ENCODE results near the gene RTP1.
"Not testable (repeated sequence)": the region's sequence is repeated elsewhere in the genome, so short reads cannot be mapped to it uniquely, and the experiment has no call there.

Gene RTP1

DNA sequence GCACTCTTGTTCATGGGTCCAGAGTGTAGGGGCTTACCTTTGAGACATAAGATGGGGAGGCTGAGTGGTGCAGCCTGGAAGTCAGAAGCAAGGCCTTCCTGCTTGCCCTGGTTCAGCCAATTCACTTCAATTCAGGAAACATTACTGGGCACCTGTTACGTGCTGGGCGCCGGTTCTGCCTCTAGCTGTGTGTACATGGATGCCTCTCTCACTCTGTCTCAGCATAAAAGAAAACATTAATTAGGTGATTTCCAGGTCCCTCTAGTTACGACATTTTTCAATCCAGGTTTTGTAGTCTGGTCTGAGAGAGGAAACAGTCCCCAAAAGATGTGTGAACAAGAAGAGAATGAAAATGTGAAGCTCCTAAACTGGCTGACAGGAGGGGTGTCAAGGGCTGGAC is 1.2 kb downstream of the RTP1 start:
- DNase-seq (ENCODE audit: low read depth in 2 of 2): no peak

DNA sequence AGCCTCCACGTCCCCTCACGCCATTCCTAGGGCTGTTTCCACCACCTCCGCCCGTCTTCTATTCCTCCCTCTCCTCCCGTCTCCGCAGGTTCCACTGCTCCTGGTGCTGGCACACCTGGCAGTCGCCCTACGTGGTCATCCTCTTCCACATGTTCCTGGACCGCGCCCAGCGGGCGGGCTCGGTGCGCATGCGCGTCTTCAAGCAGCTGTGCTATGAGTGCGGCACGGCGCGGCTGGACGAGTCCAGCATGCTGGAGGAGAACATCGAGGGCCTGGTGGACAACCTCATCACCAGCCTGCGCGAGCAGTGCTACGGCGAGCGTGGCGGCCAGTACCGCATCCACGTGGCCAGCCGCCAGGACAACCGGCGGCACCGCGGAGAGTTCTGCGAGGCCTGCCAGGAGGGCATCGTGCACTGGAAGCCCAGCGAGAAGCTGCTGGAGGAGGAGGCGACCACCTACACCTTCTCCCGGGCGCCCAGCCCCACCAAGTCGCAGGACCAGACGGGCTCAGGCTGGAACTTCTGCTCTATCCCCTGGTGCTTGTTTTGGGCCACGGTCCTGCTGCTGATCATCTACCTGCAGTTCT is 2.3 kb downstream of the RTP1 start:
- not testable (repeated sequence) for DNase-seq (ENCODE audit: low read depth in 2 of 2)

DNA sequence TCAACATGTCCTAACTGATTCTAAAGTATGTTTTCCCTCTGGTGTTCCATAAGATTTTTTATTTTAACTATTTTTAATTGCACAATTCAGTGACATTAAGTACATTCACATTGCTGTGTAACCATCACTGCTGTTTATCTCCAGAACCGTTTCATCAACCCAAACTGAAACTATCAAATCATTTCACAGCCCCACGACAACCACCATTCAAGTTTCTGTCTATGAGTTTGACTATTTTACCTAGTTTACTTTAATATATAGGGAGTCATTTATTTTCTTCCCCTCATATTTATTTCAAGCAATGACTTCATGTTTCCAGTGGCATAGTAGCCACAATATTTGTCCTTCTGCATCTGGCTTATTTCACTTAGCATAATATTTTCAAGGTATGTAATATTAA is 8.4 kb downstream of the RTP1 start:
- no peak for DNase-seq (ENCODE audit: low read depth in 2 of 2)

- DNase-seq (ENCODE audit: low read depth in 2 of 2): no peak
These were observed 9.8 kb downstream of the RTP1 start for GRCh38 chr3:187207062-187207461.

- no peak for DNase-seq (ENCODE audit: low read depth in 2 of 2)
These were observed 10.3 kb downstream of the RTP1 start for GRCh38 chr3:187207624-187208023.

GRCh38 chr3:187208159-187208558 is 10.9 kb downstream of the RTP1 start:
- DNase-seq (ENCODE audit: low read depth in 2 of 2): no peak

DNA sequence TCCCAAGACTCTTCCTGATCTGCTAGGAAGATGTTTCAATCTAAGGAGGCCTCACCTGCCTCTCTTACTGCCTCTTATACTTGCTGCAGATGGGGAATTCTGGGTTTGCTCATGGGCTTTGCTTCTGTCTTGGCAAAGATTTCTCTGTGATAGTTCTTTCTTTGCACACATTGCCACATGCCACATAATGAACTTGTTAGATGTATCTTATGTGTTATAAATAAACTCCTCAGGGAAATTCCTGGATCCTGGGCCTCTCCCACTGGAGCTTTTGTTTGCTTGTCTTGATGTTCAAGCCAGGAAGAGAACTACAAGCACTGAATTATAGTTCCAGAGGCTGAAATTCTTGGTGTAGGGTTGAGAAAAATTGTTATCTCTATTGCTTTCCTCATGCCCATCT is 12.2 kb downstream of the RTP1 start:
- DNase-seq (ENCODE audit: low read depth in 2 of 2): no peak

DNA sequence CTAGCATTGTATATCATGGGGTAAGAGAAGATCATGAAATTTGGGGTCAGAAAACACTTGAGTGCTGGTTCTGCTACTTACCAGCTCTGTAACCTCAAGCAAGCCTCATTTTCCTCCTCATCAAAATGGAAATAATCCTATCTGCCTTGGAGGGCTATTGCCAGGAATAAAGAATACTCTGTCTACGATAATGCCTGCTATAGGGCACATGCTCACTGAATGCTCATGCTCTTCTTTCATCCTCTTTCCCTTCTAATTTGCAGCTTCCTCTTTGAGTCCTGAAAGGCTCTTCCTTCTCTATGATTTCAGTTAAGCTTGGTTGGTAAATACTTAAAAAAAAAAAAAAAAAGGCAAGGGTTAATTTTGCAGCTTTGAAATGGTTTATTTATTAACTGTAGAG is 12.8 kb downstream of the RTP1 start:
- DNase-seq (ENCODE audit: low read depth in 2 of 2): no peak

DNA sequence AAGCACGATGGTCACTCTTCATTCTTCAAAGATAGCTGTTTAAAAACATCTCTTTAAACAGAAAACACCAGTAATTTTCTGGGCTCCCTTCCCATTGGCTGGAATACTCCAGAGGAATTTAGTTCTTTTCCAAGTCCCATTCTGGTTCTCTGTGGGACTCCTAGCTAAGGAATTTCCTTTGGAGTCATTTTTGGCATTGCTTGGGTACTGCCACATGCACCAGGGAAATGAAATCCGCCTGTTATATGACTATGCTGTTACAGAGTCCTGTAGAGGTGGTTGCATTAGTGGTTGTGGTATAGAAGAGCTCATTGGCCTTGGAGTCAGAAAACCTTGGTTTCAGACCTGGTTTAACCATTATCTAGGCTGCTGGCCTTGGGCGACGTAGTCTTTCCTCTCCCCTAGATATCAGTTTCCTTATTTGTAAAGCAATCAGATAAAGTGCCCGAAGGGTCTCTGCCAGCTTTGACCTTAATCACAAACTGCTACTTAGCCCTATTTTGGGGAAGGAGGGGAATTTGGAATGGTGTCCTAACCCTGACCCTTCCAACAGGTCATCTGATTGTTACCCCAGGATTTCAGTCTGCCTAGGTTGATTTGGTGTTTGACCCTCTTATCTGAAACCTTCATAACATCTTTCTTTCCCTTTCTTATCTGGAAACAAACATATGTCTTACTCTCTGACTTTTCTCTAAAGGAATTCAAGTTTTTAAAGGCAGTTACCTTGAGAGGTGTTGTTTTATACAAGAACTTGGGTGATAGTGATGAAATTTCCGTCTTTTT is 13.4 kb downstream of the RTP1 start:
- DNase-seq (ENCODE audit: low read depth in 2 of 2): no peak

DNA sequence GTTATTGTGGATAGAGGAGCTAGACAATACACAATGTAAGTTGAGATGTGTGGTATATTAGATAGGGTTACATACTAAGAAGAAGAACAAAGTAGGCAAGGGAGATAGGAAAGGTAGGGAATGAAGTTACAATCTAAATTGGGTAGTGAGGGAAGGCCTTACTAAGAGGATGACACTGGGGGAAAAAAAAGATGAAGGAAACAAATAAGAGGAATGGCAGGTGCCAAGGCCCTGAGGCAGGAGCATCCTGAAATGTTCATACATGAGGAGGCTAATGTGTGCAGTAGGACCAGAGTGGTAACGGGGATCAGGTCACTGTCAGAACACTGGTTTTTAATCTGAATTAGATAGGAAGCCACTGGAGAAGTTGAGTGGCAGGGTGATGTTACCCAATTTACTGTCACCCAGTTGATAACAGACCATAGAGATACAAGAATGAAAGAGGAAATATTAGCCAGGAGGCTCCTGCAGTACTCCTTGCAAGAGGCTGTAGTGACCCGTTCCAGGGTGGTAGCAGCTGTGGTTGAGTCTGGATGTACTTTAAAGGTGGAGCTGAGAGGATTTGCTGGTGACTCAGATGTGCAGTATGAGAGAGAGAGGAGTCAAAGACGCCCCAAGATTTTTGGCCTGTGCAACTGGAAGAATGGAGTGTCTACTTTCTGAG is 14.4 kb downstream of the RTP1 start:
- no peak for DNase-seq (ENCODE audit: low read depth in 2 of 2)

- no peak for DNase-seq (ENCODE audit: low read depth in 2 of 2)
These were observed 14.9 kb downstream of the RTP1 start for GRCh38 chr3:187212196-187212545.

DNA sequence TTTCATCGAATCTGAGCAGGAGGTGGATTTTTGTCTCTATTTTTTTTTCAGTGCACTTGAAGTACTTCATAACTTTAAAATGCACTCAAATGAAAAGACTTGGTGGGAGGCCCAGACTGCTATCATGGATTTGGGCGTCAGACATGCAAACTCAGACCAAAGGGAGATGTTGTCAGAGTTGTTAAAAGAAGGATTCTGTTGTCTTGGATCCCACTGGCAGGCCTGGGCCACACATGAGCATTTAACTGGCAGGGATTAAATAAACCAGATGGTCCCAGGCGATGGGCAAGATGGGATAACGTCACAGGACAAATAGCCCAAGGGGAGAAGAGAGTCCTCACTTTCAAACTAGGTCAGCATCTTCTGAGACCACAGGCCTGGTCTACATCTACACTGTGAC is 15.4 kb downstream of the RTP1 start:
- no peak for DNase-seq (ENCODE audit: low read depth in 2 of 2)

GRCh38 chr3:187213616-187214015 is 16.3 kb downstream of the RTP1 start:
- DNase-seq (ENCODE audit: low read depth in 2 of 2): no peak

DNA sequence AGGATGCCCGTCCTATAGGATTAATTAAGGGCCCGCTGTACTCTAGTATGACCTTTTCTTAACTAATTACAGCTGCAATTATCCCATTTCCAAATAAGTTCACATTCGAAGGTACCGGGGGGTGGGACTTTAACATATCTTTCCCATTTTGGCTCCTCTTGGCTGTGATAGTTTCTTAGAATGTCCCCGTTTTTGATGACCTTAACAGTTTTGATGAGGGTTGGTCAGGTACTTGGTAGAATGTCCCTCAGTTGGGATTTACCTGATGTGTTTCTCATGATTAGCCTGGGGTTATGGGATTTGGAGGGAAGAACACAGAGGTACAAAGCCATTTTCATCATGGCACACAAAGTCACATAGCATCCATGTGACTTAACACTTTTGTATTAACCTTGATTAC is 18.2 kb downstream of the RTP1 start:
- DNase-seq (ENCODE audit: low read depth in 2 of 2): no peak

DNA sequence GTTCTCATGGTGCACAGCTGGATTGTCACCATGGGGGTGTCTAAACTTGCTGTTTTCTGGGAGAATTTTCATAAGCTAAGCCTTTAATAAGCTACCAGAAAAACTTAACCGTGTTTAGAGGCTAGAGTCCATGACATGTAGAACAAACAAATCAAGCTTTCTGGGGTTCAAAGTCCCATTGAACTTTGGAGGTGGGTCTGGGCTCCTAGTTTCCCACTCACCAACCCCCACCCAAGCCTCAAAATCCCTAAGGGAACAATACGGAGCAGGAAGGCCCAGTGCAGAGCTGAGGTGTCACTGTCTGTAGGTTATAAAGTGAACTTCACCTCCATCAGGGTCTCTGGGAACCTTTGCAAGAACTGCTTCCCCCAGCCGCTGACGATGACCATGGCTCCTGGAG is 25.5 kb downstream of the RTP1 start:
- no peak for DNase-seq (ENCODE audit: low read depth in 2 of 2)

- no peak for DNase-seq (ENCODE audit: low read depth in 2 of 2)
These were observed 26.5 kb downstream of the RTP1 start for GRCh38 chr3:187223799-187224198.

DNA sequence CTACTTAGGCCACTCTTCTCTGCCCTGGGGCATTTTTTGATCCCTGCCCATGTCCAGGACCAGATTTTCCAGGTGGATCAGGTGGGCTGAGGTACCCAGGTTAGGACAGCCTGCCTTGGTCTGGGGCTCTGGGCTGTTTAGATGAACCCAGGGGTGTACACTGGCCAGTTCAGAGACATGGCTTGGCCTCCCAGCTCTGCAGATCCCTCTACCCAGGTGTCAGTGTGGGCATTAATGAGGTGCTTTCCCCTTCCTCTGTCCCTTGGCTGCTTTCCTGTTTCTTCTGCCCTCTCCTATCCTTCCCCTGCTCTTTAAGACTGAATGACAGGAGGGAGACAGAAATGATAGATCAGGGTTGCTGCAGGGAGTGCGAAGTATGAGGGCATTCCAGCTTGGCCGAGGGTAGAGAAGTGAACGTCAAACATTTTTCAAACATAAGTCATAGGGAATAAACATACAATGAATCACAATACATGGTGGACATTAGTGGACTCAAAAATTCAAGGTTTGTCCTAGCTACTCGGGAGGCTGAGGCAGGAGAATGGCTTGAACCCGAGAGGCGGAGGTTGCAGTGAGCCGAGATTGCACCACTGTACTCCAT is 30.5 kb downstream of the RTP1 start:
- DNase-seq (ENCODE audit: low read depth in 2 of 2): no peak

DNA sequence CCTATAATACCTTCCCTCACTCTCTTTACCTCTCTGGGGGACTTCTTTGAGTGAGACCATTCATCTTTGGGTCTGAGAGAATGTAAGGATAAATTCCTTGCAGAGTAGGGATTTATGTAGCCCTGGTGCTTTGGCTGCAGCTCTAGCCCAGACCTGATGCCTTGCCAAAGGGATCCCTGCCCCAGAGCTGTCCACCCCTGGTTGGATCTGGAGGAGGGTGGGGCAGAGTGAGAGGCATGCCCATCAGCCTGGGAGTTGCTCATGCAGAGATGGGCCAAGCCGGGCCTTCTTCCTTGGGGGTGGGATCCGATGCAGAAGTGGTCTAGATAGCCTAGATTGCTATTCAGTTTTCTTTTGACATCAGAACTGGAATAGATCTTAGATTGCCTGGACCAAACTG is 31.5 kb downstream of the RTP1 start:
- no peak for DNase-seq (ENCODE audit: low read depth in 2 of 2)

DNA sequence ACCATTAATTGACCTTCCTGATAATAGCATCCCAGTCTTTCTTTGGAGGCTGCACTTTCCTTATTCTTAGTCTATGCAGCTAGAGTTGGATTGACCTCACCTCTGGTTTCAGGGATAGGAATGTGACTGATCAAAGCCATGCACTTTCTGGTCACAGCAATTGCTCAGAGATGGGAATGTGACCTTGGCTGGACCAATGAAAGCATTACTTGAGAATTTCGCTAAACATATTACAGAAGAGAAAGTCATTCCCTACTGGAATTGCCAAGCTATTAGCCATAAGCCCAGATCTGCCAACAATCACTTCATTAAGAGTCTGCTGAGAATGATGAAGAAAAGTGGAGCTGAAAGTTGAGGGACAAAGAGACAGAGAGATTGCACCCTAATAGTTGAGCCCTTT is 32.7 kb downstream of the RTP1 start:
- no peak for DNase-seq (ENCODE audit: low read depth in 2 of 2)

GRCh38 chr3:187236962-187237361 is 39.7 kb downstream of the RTP1 start:
- no peak for DNase-seq (ENCODE audit: low read depth in 2 of 2)

GRCh38 chr3:187237741-187238140 is 40.5 kb downstream of the RTP1 start:
- no peak for DNase-seq (ENCODE audit: low read depth in 2 of 2)

DNA sequence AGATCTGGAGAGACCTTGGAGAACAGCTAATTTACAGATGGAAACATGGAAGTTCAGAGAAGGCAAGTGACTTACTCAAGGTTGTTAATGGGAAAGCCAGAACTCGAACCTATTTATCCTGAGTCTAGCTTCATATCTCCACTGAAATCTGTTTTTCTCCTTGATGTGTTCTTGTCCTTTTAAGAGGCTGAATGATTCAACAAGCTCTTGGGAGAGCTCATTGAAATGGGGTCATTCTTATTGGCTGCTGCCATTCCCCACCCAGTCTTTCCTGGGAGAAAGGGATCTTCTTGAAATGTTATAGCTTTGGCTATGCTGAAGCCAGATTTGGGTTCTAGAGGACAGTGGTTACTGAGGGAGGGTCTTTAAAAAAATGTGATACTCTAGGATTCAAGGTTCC is 41.0 kb downstream of the RTP1 start:
- no peak for DNase-seq (ENCODE audit: low read depth in 2 of 2)

DNA sequence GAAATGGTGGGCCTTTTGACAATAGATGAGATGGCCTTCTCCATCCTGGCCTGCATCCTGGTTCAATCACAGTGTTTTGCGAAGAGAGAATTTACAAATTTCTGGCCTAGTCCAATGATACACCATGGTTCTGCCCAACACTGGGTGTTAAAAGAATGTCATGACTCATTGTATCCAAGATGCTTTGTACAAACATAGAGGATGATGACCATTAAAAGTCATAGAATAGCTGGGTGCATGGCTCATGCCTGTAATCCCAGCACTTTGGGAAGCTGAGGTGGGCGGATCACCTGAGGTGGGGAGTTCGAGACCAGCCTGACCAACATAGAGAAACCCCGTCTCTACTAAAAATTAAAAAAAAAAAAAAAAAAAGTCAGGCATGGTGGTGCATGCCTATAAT is 41.5 kb downstream of the RTP1 start:
- DNase-seq (ENCODE audit: low read depth in 2 of 2): not testable (repeated sequence)
